Psoas muscle (tissue), 8 donors: Measurements from ENCODE around the gene MAN2A1. TPM values are rescaled to one million over a fixed set of nuclear protein-coding genes. Genes with fewer than 3 reads are reported as not detected.

Experiments used
- ATAC-seq, 4 donors: fragments of 200-7000 bp; cut with Tn5 transposase; one replicate each; pipeline ENCODE4 v1.9.1; 2020; ENCODE audit warnings: moderate library complexity in 3 of 4, mild to moderate bottlenecking in 2 of 4
- DNase-seq, 2 donors: peaks; one replicate each; pipeline ENCODE4 v3.0.0-alpha.2; 2020
- H3K27ac ChIP-seq: fragments of 200-600 bp; one replicate; pipeline ENCODE4 v1.8.0; 2022
- H3K27me3 ChIP-seq, 3 donors: fragments of 200-600 bp in 1 of 3; one replicate each; pipeline versions ENCODE4 v1.6.1 to v1.8.0; 2013 to 2022; ENCODE audit warnings: low read length in 2 of 3, mild to moderate bottlenecking in 2 of 3, moderate library complexity in 1 of 3; ENCODE audit not compliant: insufficient read depth in 3 of 3
- H3K36me3 ChIP-seq, 2 donors: fragments of 200-600 bp in 1 of 2; one replicate each; pipeline versions ENCODE4 v1.6.1 to v1.8.0; 2013 to 2022; ENCODE audit warnings: low read depth in 1 of 2, mild to moderate bottlenecking in 1 of 2, moderate library complexity in 1 of 2; ENCODE audit not compliant: insufficient read depth in 1 of 2
- H3K4me1 ChIP-seq: fragments of 200-600 bp; one replicate; pipeline ENCODE4 v1.8.0; 2022
- H3K4me3 ChIP-seq: fragments of 200-600 bp; one replicate; pipeline ENCODE4 v1.8.0; 2022; ENCODE audit warnings: mild to moderate bottlenecking
- H3K9me3 ChIP-seq: fragments of 200-600 bp; one replicate; pipeline ENCODE4 v1.8.0; 2022
- CTCF ChIP-seq: fragments of 200-600 bp; IDR thresholded peaks from one replicate; pipeline ENCODE4 v1.8.0; 2022; ENCODE audit warnings: antibody characterized with exemption
- WGBS, 3 donors: extraction: QIAGEN DNeasy Blood & Tissue Kit; methylation state at CpG; one replicate each; pipeline versions ENCODE4 v1.1.6 to v1.1.7; 2013; 5-methylcytosine and 5-hydroxymethylcytosine counted together
- intact Hi-C, 2 donors: fragments of 100-400 bp; cut with DNase I; formaldehyde crosslinking; loops; one replicate each; pipeline versions ENCODE4 v1.11.0 to v1.14.2; 2022
- polyA plus RNA-seq, 3 donors: library from polyadenylated mRNA; stranded (reverse); fragments of 200-250 nt; gene quantifications; one replicate each; pipeline ENCODE4 v1.2.3, GENCODE V29; 2013
- total RNA-seq, 4 donors: library from RNA; stranded (reverse); fragmentation: NEBNext Ultra II Directional in 2 of 4; extraction: Animal tissue kit (Norgen Biotek cat#: 25700) in 2 of 4; gene quantifications; one replicate each; pipeline versions ENCODE4 v1.2.1 to v1.2.4, GENCODE V29; 2021 to 2023
- donor health status: healthy with polysubstance abuse.
- donor health status: DM: no; HTN: no; CAD: no; lungs with moderate emphysema.
- donor health status: Bipolar disorder and iron deficiency.
- donor health status: healthy.
- donor health status: DM: yes; HTN: yes; CAD: no.
- donor health status: DM: no; HTN: no; CAD: no.
- donor health status: DM: no; HTN: no; CAD: no.
- donor health status: DM: yes; HTN: yes; CAD: no.

Gene MAN2A1
- total and polyA plus RNA-seq, 7 donors, result 4.2 to 18.3 (median 12.8) TPM

GRCh38 chr5:109688970-109689739 lies 572 bp upstream of the MAN2A1 start:
- Histone ChIP-seq H3K9me3 (no peaks in the 10 kb centered on the region), H3K27me3 (no peaks in the 10 kb centered on the region), H3K27ac (peak overlapping the region; percentile 95), H3K4me3 (peak overlapping the region; percentile 96), H3K4me1 (peaks cover 28% of the 10 kb centered on the region), H3K36me3 (no peaks in the 10 kb centered on the region)
- ATAC-seq (peak; percentile 86 to 94 (median 92)), DNase-seq (peak; percentile 88 to 93)
- 0 to 1% (median 1%) methylated on average over 33 to 68 of the region's 68 CpGs for WGBS, 3 donors
- TF ChIP-seq CTCF, result peak; percentile 11
- intact Hi-C loops, result loop anchor here in 1 of 2 donors (10.0 kb wide), 1 partner anchor 156 kb away; no protein-coding TSS in a partner anchor

GRCh38 chr5:109690242-109690974 lies 681 bp downstream of the MAN2A1 start:
- intact Hi-C loops, result loop anchor here (5.0 to 10.0 kb wide), 3 partner anchors 64 to 152 kb away; no protein-coding TSS in a partner anchor
- 0 to 1% (median 1%) methylated on average over 64 to 71 of the region's 71 CpGs for WGBS, 3 donors

GRCh38 chr5:109690975-109691574 lies 1.3 kb downstream of the MAN2A1 start:
- peak; percentile 53 to 71 (median 62) for ATAC-seq
- H3K9me3 ChIP-seq, result no peaks in the 10 kb centered on the region
- 1% methylated on average over 23 to 26 of the region's 26 CpGs for WGBS, 3 donors
- H3K27ac ChIP-seq, result peak overlapping the region; percentile 95
- H3K36me3 ChIP-seq, result no peaks in the 10 kb centered on the region
- intact Hi-C loops, result loop anchor here (5.0 to 10.0 kb wide), 3 partner anchors 64 to 151 kb away; no protein-coding TSS in a partner anchor
- peak overlapping the region; percentile 96 for H3K4me3 ChIP-seq
- peak; percentile 74 to 88 for DNase-seq
- peak; percentile 72 for TF ChIP-seq CTCF
- H3K27me3 ChIP-seq, result no peaks in the 10 kb centered on the region
- peaks cover 46% of the 10 kb centered on the region for H3K4me1 ChIP-seq

More at GRCh38 chr5:109690242-109690974, 681 bp downstream of the MAN2A1 start:
- DNase-seq, result peak; percentile 41 to 70
- no peak for TF ChIP-seq CTCF
- H3K27ac ChIP-seq, result peak overlapping the region; percentile 95
- H3K36me3 ChIP-seq, result no peaks in the 10 kb centered on the region
- no peaks in the 10 kb centered on the region for H3K9me3 ChIP-seq
- H3K4me1 ChIP-seq, result peaks cover 40% of the 10 kb centered on the region
- peak overlapping the region; percentile 96 for H3K4me3 ChIP-seq
- peak; percentile 28 to 45 (median 35) for ATAC-seq
- H3K27me3 ChIP-seq, result no peaks in the 10 kb centered on the region

GRCh38 chr5:109691996-109692395 lies 2.3 kb downstream of the MAN2A1 start:
- Histone ChIP-seq H3K4me3 (peak overlapping the region; percentile 96), H3K36me3 (no peaks in the 10 kb centered on the region), H3K27ac (peak overlapping the region; percentile 95), H3K4me1 (peaks cover 52% of the 10 kb centered on the region), H3K9me3 (no peaks in the 10 kb centered on the region), H3K27me3 (no peaks in the 10 kb centered on the region)
- 21 to 44% (median 30%) methylated on average over 1 of the region's 1 CpG for WGBS, 3 donors
- DNase-seq (no peak), ATAC-seq (no peak)
- TF ChIP-seq CTCF, result no peak
- intact Hi-C loops, result loop anchor here (5.0 to 10.0 kb wide), 3 partner anchors 63 to 150 kb away; no protein-coding TSS in a partner anchor
